Endodermal cell (in vitro differentiated cells): ENCODE results near the gene MAPK8IP2. TPM values are rescaled to one million over a fixed set of nuclear protein-coding genes. Genes with fewer than 3 reads are reported as not detected.
A peak's percentile ranks its signal among the peaks of the same experiment; 100 is the strongest.

Experiments
- DNase-seq: peaks from one replicate; pipeline ENCODE4 v3.0.0-alpha.2; 2017
- H3K27ac ChIP-seq: 2 replicates; pipeline ENCODE4 v1.5.1; 2013; ENCODE audit warnings: mild to moderate bottlenecking, low read depth, low read length, moderate library complexity
- H3K27me3 ChIP-seq: 2 replicates; pipeline ENCODE4 v1.6.1; 2013; ENCODE audit warnings: mild to moderate bottlenecking, low read length, moderate library complexity; ENCODE audit not compliant: insufficient read depth, control insufficient read depth, poor library complexity, severe bottlenecking
- H3K36me3 ChIP-seq: 2 replicates; pipeline ENCODE4 v1.7.0; 2013; ENCODE audit warnings: mild to moderate bottlenecking, low read length, moderate library complexity; ENCODE audit not compliant: control insufficient read depth, insufficient read depth
- H3K4me1 ChIP-seq: one replicate; pipeline ENCODE4 v1.7.0; 2013; ENCODE audit warnings: low read length; ENCODE audit not compliant: control insufficient read depth, insufficient read depth
- H3K4me3 ChIP-seq: 2 replicates; pipeline ENCODE4 v1.5.1; 2013; ENCODE audit warnings: mild to moderate bottlenecking, low read length, moderate library complexity
- H3K9ac ChIP-seq: 2 replicates; pipeline ENCODE4 v1.6.1; 2013; ENCODE audit warnings: mild to moderate bottlenecking, low read length, moderate library complexity; ENCODE audit not compliant: poor library complexity, severe bottlenecking; ENCODE audit errors: extremely low read depth
- H3K9me3 ChIP-seq: 2 replicates; pipeline ENCODE4 v1.6.1; 2013; ENCODE audit warnings: mild to moderate bottlenecking, low read length, moderate library complexity; ENCODE audit not compliant: control insufficient read depth
- H3K27ac Mint-ChIP-seq: 2 replicates; pipeline ENCODE4 v1.8.0; 2020; ENCODE audit warnings: mixed read lengths
- H3K27me3 Mint-ChIP-seq: 2 replicates; pipeline ENCODE4 v1.8.0; 2021; ENCODE audit warnings: mild to moderate bottlenecking, mixed read lengths; ENCODE audit not compliant: insufficient read depth
- H3K36me3 Mint-ChIP-seq: 2 replicates; pipeline ENCODE4 v1.8.0; 2020; ENCODE audit warnings: low read depth, mixed read lengths
- H3K4me1 Mint-ChIP-seq: 2 replicates; pipeline ENCODE4 v1.8.0; 2020; ENCODE audit warnings: mixed read lengths
- H3K4me3 Mint-ChIP-seq: 2 replicates; pipeline ENCODE4 v1.8.0; 2020; ENCODE audit warnings: mild to moderate bottlenecking, moderate library complexity, mixed read lengths
- H3K9me3 Mint-ChIP-seq: 2 replicates; pipeline ENCODE4 v1.8.0; 2020; ENCODE audit warnings: mild to moderate bottlenecking, mixed read lengths
- WGBS, 2 experiments: methylation state at CpG; one replicate each; pipeline versions ENCODE4 v1.1.5 to v1.1.7; 2013; ENCODE audit warnings: missing lambda C conversion rate in 2 of 2, mixed read lengths in 1 of 2; ENCODE audit not compliant: insufficient coverage in 1 of 2, insufficient read length in 1 of 2; 5-methylcytosine and 5-hydroxymethylcytosine counted together
- total RNA-seq, 2 donors: library from RNA; stranded (reverse); fragmentation: NEBNext Ultra II Directional in 1 of 2; extraction: Animal tissue kit (Norgen Biotek cat#: 25700) in 1 of 2; gene quantifications; 2 replicates in 1 of 2; 3 replicates in 1 of 2; pipeline ENCODE4 v1.2.1, GENCODE V29; 2021
- TF ChIP-seq, protein P1 (sequence below): fragments of 200-600 bp; sonication (generic); conservative IDR thresholded peaks from 2 replicates; pipeline ENCODE4 v1.5.0; 2021; ENCODE audit warnings: antibody characterized with exemption, mild to moderate bottlenecking

MAPK8IP2 gene
- total RNA-seq, 2 donors from 2014 or later, result 1.2 to 1.4 TPM

DNA sequence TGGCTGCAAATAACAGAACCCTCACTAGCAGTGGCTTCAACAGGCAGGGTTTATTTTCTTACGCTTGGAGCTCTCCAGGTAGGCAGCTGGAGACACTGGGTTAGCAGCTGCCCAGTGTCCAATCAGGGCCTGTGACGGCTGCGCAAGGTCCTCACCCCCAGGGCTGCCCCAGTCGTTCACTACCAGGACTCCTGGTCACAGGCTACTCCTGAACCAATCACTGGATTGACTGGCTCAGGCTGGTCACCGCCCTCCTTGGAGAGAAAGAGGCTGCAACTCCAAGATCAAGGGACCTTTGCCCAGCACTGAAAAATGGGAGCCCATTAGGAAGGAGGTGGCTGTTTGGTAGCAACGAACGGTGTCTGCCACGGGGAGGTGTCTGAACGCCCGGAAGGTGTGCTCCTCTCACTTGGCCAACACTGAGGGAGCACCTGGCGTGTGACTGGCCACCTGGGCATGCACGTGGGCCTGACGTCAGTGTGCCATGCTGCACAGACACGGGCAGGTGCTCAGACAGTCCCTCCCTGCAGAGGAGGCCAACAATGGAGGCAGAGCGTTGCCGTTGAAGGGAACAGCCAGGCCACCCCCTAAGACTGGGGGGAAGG, 22.2 kb downstream of the MAPK8IP2 start:
- Histone ChIP-seq H3K4me1 (peaks cover 4% of the 10 kb centered on the region), H3K36me3 (no peaks in the 10 kb centered on the region), H3K9me3 (no peaks in the 10 kb centered on the region), H3K9ac (no peak overlapping the region), H3K4me3 (no peak overlapping the region), H3K27me3 (peaks cover 25% of the 10 kb centered on the region), H3K27ac (no peak overlapping the region)
- Mint-ChIP-seq H3K4me3 (no peak overlapping the region), H3K36me3 (no peaks in the 10 kb centered on the region), H3K27me3 (peaks cover 19% of the 10 kb centered on the region), H3K27ac (no peak overlapping the region), H3K9me3 (no peaks in the 10 kb centered on the region), H3K4me1 (peaks cover 7% of the 10 kb centered on the region)
- TF ChIP-seq, protein P1, sequence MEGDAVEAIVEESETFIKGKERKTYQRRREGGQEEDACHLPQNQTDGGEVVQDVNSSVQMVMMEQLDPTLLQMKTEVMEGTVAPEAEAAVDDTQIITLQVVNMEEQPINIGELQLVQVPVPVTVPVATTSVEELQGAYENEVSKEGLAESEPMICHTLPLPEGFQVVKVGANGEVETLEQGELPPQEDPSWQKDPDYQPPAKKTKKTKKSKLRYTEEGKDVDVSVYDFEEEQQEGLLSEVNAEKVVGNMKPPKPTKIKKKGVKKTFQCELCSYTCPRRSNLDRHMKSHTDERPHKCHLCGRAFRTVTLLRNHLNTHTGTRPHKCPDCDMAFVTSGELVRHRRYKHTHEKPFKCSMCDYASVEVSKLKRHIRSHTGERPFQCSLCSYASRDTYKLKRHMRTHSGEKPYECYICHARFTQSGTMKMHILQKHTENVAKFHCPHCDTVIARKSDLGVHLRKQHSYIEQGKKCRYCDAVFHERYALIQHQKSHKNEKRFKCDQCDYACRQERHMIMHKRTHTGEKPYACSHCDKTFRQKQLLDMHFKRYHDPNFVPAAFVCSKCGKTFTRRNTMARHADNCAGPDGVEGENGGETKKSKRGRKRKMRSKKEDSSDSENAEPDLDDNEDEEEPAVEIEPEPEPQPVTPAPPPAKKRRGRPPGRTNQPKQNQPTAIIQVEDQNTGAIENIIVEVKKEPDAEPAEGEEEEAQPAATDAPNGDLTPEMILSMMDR, result no peak
- WGBS, 2 experiments, result 88 to 90% methylated on average over 6 to 16 of the region's 16 CpGs
- DNase-seq, result peak; percentile 57

- H3K9ac ChIP-seq, result no peak overlapping the region
- H3K9me3 ChIP-seq, result no peaks in the 10 kb centered on the region
- Mint-ChIP-seq H3K4me3 (no peak overlapping the region), H3K27me3 (peaks cover 18% of the 10 kb centered on the region), H3K4me1 (peaks cover 13% of the 10 kb centered on the region), H3K27ac (no peak overlapping the region), H3K36me3 (no peaks in the 10 kb centered on the region), H3K9me3 (no peaks in the 10 kb centered on the region)
- no peak overlapping the region for H3K27ac ChIP-seq
- DNase-seq, result no peak
- no peaks in the 10 kb centered on the region for H3K36me3 ChIP-seq
- H3K27me3 ChIP-seq, result peaks cover 20% of the 10 kb centered on the region
- TF ChIP-seq, protein P1, result no peak
- H3K4me1 ChIP-seq, result peaks cover 4% of the 10 kb centered on the region
- H3K4me3 ChIP-seq, result no peak overlapping the region
- WGBS, 2 experiments, result 88 to 92% methylated on average over 14 to 16 of the region's 16 CpGs
Observed at GRCh38 chr22:50624347-50625130, 23.9 kb downstream of the MAPK8IP2 start.

DNA sequence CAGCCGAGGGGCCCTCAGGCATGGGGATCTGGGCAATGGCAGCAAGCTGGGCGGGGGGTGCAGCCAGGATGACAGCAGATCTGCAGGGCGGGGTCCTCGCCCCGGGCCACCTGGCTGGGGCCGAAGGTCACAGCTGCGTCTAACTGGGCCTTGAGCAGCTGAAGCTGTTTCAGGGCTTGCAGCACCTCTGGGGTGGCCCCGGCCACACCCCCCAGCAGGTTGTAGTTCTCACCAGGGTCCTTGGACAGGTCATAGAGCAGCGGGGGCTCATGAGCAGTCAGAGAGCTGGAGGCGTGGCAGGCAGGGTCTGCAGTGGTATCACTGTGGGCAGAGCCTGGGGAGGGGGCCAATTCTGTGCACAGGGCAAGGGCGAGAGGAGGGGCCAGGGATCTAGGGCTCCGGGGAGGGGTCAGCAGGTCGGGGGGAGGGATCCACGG, 24.6 kb downstream of the MAPK8IP2 start:
- H3K36me3 ChIP-seq, result no peaks in the 10 kb centered on the region
- H3K27me3 ChIP-seq, result peaks cover 16% of the 10 kb centered on the region
- no peak overlapping the region for H3K27ac ChIP-seq
- no peaks in the 10 kb centered on the region for H3K9me3 Mint-ChIP-seq
- H3K36me3 Mint-ChIP-seq, result no peaks in the 10 kb centered on the region
- no peak overlapping the region for H3K27ac Mint-ChIP-seq
- H3K4me3 Mint-ChIP-seq, result no peak overlapping the region
- H3K4me1 Mint-ChIP-seq, result peaks cover 13% of the 10 kb centered on the region
- DNase-seq, result no peak
- peaks cover 4% of the 10 kb centered on the region for H3K4me1 ChIP-seq
- TF ChIP-seq, protein P1, result no peak
- no peak overlapping the region for H3K4me3 ChIP-seq
- no peak overlapping the region for H3K9ac ChIP-seq
- peaks cover 24% of the 10 kb centered on the region for H3K27me3 Mint-ChIP-seq
- no peaks in the 10 kb centered on the region for H3K9me3 ChIP-seq
- 95 to 96% methylated on average over 5 to 14 of the region's 14 CpGs for WGBS, 2 experiments
